Liver (tissue), 9 donors: ENCODE data around the gene SCTR. TPM values are rescaled to one million over a fixed set of nuclear protein-coding genes. Genes with fewer than 3 reads are reported as not detected.

Experiments
- DNase-seq: peaks from one replicate; pipeline ENCODE4 v3.0.0-alpha.2; 2017; ENCODE audit warnings: low spot score
- H3K27ac ChIP-seq, 2 donors: one replicate each; pipeline ENCODE4 v1.7.0; 2013; ENCODE audit warnings: inconsistent platforms in 2 of 2, low read length in 2 of 2, control low read depth in 1 of 2, low read depth in 1 of 2, mild to moderate bottlenecking in 1 of 2
- H3K27me3 ChIP-seq, 4 donors: one replicate each; pipeline versions ENCODE4 v1.6.1 to v1.7.0; 2013; ENCODE audit warnings: low read length in 3 of 4, inconsistent platforms in 1 of 4, mild to moderate bottlenecking in 1 of 4, moderate library complexity in 1 of 4; ENCODE audit not compliant: control insufficient read depth in 4 of 4, insufficient read depth in 4 of 4
- H3K36me3 ChIP-seq, 4 donors: one replicate each; pipeline versions ENCODE4 v1.6.1 to v1.7.0; 2013; ENCODE audit warnings: low read length in 3 of 4, mild to moderate bottlenecking in 3 of 4, low read depth in 1 of 4, moderate library complexity in 1 of 4; ENCODE audit not compliant: control insufficient read depth in 4 of 4, insufficient read depth in 3 of 4
- H3K4me1 ChIP-seq, 4 donors: one replicate each; pipeline versions ENCODE4 v1.6.1 to v1.7.0; 2013; ENCODE audit warnings: low read length in 3 of 4, mild to moderate bottlenecking in 3 of 4, moderate library complexity in 1 of 4; ENCODE audit not compliant: control insufficient read depth in 4 of 4, insufficient read depth in 4 of 4
- H3K4me3 ChIP-seq, 3 donors: one replicate each; pipeline versions ENCODE4 v1.6.1 to v1.7.0; 2013; ENCODE audit warnings: low read length in 3 of 3, control low read depth in 1 of 3, low read depth in 1 of 3, mild to moderate bottlenecking in 1 of 3
- H3K9ac ChIP-seq, 2 donors: one replicate each; pipeline ENCODE4 v1.7.0; 2013; ENCODE audit warnings: low read length in 2 of 2, mild to moderate bottlenecking in 2 of 2, moderate library complexity in 2 of 2, control low read depth in 1 of 2, low read depth in 1 of 2
- H3K9me3 ChIP-seq, 4 donors: one replicate each; pipeline versions ENCODE4 v1.6.1 to v1.7.0; 2013; ENCODE audit warnings: low read length in 3 of 4; ENCODE audit not compliant: control insufficient read depth in 4 of 4
- CTCF ChIP-seq: fragments of 150-350 bp; IDR thresholded peaks from 2 replicates; pipeline ENCODE4 v1.5.1; 2017; ENCODE audit warnings: improper control_type of control experiment, low read depth, low read length; ENCODE audit not compliant: missing input control
- FOXA1 ChIP-seq: IDR thresholded peaks from 2 replicates; pipeline ENCODE4 v1.6.1; 2016; ENCODE audit warnings: antibody characterized with exemption
- FOXA2 ChIP-seq: IDR thresholded peaks from 2 replicates; pipeline ENCODE4 v1.6.1; 2016; ENCODE audit warnings: antibody characterized with exemption
- GABPA ChIP-seq, 2 donors: IDR thresholded peaks in 1 of 2; conservative IDR thresholded peaks in 1 of 2; 2 replicates each; pipeline ENCODE4 v1.6.1; 2016; ENCODE audit warnings: antibody characterized with exemption in 2 of 2, mild to moderate bottlenecking in 1 of 2, moderate library complexity in 1 of 2
- HNF4A ChIP-seq, 2 donors: conservative IDR thresholded peaks; 2 replicates each; pipeline ENCODE4 v1.6.1; 2016; ENCODE audit warnings: antibody characterized with exemption in 2 of 2, mild to moderate bottlenecking in 2 of 2
- HNF4G ChIP-seq: IDR thresholded peaks from 2 replicates; pipeline ENCODE4 v1.6.1; 2016; ENCODE audit warnings: antibody characterized with exemption
- JUND ChIP-seq, 2 donors: IDR thresholded peaks; 2 replicates each; pipeline ENCODE4 v1.6.1; 2016; ENCODE audit warnings: antibody characterized with exemption in 2 of 2
- MAX ChIP-seq: IDR thresholded peaks from 2 replicates; pipeline ENCODE4 v1.6.1; 2016; ENCODE audit warnings: antibody characterized with exemption
- NR2F2 ChIP-seq: IDR thresholded peaks from 2 replicates; pipeline ENCODE4 v1.6.1; 2016; ENCODE audit warnings: antibody characterized with exemption
- RAD21 ChIP-seq, 2 donors: IDR thresholded peaks; 2 replicates each; pipeline ENCODE4 v1.6.1; 2016; ENCODE audit warnings: antibody characterized with exemption in 2 of 2, mild to moderate bottlenecking in 2 of 2
- REST ChIP-seq: IDR thresholded peaks from 2 replicates; pipeline ENCODE4 v1.6.1; 2016; ENCODE audit warnings: antibody characterized with exemption, mild to moderate bottlenecking
- RXRA ChIP-seq, 2 donors: IDR thresholded peaks; 2 replicates each; pipeline ENCODE4 v1.6.1; 2017 to 2018; ENCODE audit warnings: antibody characterized with exemption in 2 of 2, mild to moderate bottlenecking in 1 of 2
- SP1 ChIP-seq: IDR thresholded peaks from 2 replicates; pipeline ENCODE4 v1.6.1; 2018; ENCODE audit warnings: antibody characterized with exemption, mild to moderate bottlenecking
- TAF1 ChIP-seq: conservative IDR thresholded peaks from 2 replicates; pipeline ENCODE4 v1.6.1; 2016; ENCODE audit warnings: antibody characterized with exemption, mild to moderate bottlenecking
- ZBTB33 ChIP-seq: IDR thresholded peaks from 2 replicates; pipeline ENCODE4 v1.6.1; 2016; ENCODE audit warnings: antibody characterized with exemption
- WGBS: extraction: QIAGEN DNeasy Blood & Tissue Kit; methylation state at CpG from one replicate; pipeline ENCODE4 v1.1.7; 2013; 5-methylcytosine and 5-hydroxymethylcytosine counted together
- polyA plus RNA-seq, 2 donors: library from polyadenylated mRNA; stranded (reverse) in 1 of 2; unstranded in 1 of 2; fragments of 200-250 nt in 1 of 2; fragments of >200 nt in 1 of 2; fragmentation: Nextera tagmentation in 1 of 2; extraction: Ambion mirVana in 1 of 2; gene quantifications; one replicate each; pipeline versions ENCODE4 v1.2.1 to v1.2.3, GENCODE V29; 2013 to 2015
- total RNA-seq, 2 donors: library from RNA; depleted of rRNA; stranded (reverse); fragments of >200 nt; gene quantifications; one replicate each; pipeline ENCODE4 v1.2.3, GENCODE V29; 2014
- donor health status: healthy.
- donor health status: healthy.
- donor health status: healthy.
- donor health status: healthy.
- donor health status: healthy.

SCTR gene
- total and polyA plus RNA-seq, 4 donors, result 0.17 to 0.47 (median 0.29) TPM

GRCh38 chr2:119446037-119446436 is 78.2 kb downstream of the SCTR start:
- Histone ChIP-seq H3K27ac (no peak overlapping the region), H3K36me3 (no peaks in the 10 kb centered on the region)

GRCh38 chr2:119442850-119443249 is 81.4 kb downstream of the SCTR start:
- Histone ChIP-seq H3K27ac (no peak overlapping the region), H3K4me3 (no peak overlapping the region), H3K9ac (no peak overlapping the region), H3K9me3 (no peaks in the 10 kb centered on the region), H3K27me3 (no peaks in the 10 kb centered on the region), H3K36me3 (peaks cover 0 to 11% (median 8%) of the 10 kb centered on the region in 4 donors), H3K4me1 (peaks cover under 1 to 8% (median 5%) of the 10 kb centered on the region in 4 donors)
- WGBS, result 87% methylated on average over 11 of the region's 11 CpGs
- no peak for TF ChIP-seq RXRA (IDR thresholded peaks at IDR 0.05)
- TF ChIP-seq FOXA2, result no peak
- TF ChIP-seq HNF4A (conservative IDR thresholded peaks at IDR 0.05), result no peak
- no peak for TF ChIP-seq RAD21 (IDR thresholded peaks at IDR 0.05)
- TF ChIP-seq NR2F2, result no peak
- no peak for TF ChIP-seq SP1
- TF ChIP-seq CTCF, result no peak
- no peak for TF ChIP-seq JUND (IDR thresholded peaks at IDR 0.05)
- no peak for TF ChIP-seq FOXA1
- TF ChIP-seq GABPA (IDR thresholded peaks at IDR 0.05 in 1 of 2, conservative IDR thresholded peaks at IDR 0.05 in 1 of 2), result no peak
- no peak for TF ChIP-seq REST
- DNase-seq, result no peak

More at GRCh38 chr2:119446037-119446436, 78.2 kb downstream of the SCTR start:
- no peaks in the 10 kb centered on the region for H3K9me3 ChIP-seq
- no peaks in the 10 kb centered on the region for H3K4me1 ChIP-seq
- no peak overlapping the region for H3K9ac ChIP-seq
- TF ChIP-seq JUND (IDR thresholded peaks at IDR 0.05), result no peak
- TF ChIP-seq HNF4G, result no peak
- TF ChIP-seq NR2F2, result no peak
- no peak for TF ChIP-seq FOXA1
- no peak for TF ChIP-seq HNF4A (conservative IDR thresholded peaks at IDR 0.05)
- no peak for TF ChIP-seq MAX
- no peak for TF ChIP-seq TAF1
- no peak for TF ChIP-seq ZBTB33
- TF ChIP-seq CTCF, result no peak
- no peak overlapping the region for H3K4me3 ChIP-seq
- WGBS, result 80% methylated on average over 9 of the region's 9 CpGs
- no peak for DNase-seq
- no peaks in the 10 kb centered on the region for H3K27me3 ChIP-seq
